GM12864 (cell line): ENCODE data around the gene JPT2.

Source experiments
- DNase-seq: peaks from one replicate; pipeline ENCODE4 v3.0.0-alpha.2; 2011; ENCODE audit warnings: low read depth
- H3K4me3 ChIP-seq: 2 replicates; pipeline ENCODE4 v1.5.1; 2011; ENCODE audit warnings: mild to moderate bottlenecking, low read depth, low read length, control low read depth
- CTCF ChIP-seq: IDR thresholded peaks from 2 replicates; pipeline ENCODE4 v1.5.1; 2011; ENCODE audit warnings: low read depth, mild to moderate bottlenecking, moderate library complexity, low read length, control low read depth, inconsistent platforms; ENCODE audit errors: missing control alignments

Gene JPT2

GRCh38 chr16:1667271-1667670, 10.8 kb upstream of the JPT2 start:
- TF ChIP-seq CTCF = no peak
- DNase-seq = no peak
- no peak overlapping the region for H3K4me3 ChIP-seq

- no peak overlapping the region for H3K4me3 ChIP-seq
- DNase-seq = no peak
- no peak for TF ChIP-seq CTCF
These were observed 10.2 kb upstream of the JPT2 start for GRCh38 chr16:1667916-1668315.

GRCh38 chr16:1668612-1669319, 9.3 kb upstream of the JPT2 start:
- no peak for DNase-seq
- no peak for TF ChIP-seq CTCF
- H3K4me3 ChIP-seq = no peak overlapping the region

- no peak overlapping the region for H3K4me3 ChIP-seq
- DNase-seq = no peak
- TF ChIP-seq CTCF = no peak
These were observed 8.4 kb upstream of the JPT2 start for GRCh38 chr16:1669698-1670097.

- no peak for TF ChIP-seq CTCF
- DNase-seq = no peak
- no peak overlapping the region for H3K4me3 ChIP-seq
These were observed 7.7 kb upstream of the JPT2 start for GRCh38 chr16:1670371-1670770.

GRCh38 chr16:1670866-1671265, 7.2 kb upstream of the JPT2 start:
- TF ChIP-seq CTCF = no peak
- no peak overlapping the region for H3K4me3 ChIP-seq
- DNase-seq = no peak
